Mesenchymal stem cell (in vitro differentiated cells and primary cell): ENCODE data around the gene CNTROB.

Source experiments
- DNase-seq: peaks from one replicate; pipeline ENCODE4 v3.0.0-alpha.2; 2013
- H2AFZ ChIP-seq: one replicate; pipeline ENCODE4 v1.6.1; 2013; ENCODE audit warnings: low read depth, mild to moderate bottlenecking, control low read depth, inconsistent platforms, low read length, moderate library complexity
- H2AK5ac ChIP-seq: 2 replicates; pipeline ENCODE4 v1.6.1; 2013; ENCODE audit warnings: low read length, moderate library complexity, mild to moderate bottlenecking, inconsistent platforms; ENCODE audit not compliant: severe bottlenecking
- H2BK120ac ChIP-seq: one replicate; pipeline ENCODE4 v1.6.1; 2013; ENCODE audit warnings: low read depth, mild to moderate bottlenecking, inconsistent platforms, low read length, moderate library complexity
- H2BK12ac ChIP-seq, 2 experiments: one replicate each; pipeline ENCODE4 v1.6.1; 2013; ENCODE audit warnings: inconsistent platforms in 2 of 2, low read length in 2 of 2, mild to moderate bottlenecking in 2 of 2, moderate library complexity in 2 of 2, control low read depth in 1 of 2
- H2BK15ac ChIP-seq: one replicate; pipeline ENCODE4 v1.6.1; 2013; ENCODE audit warnings: mild to moderate bottlenecking, low read depth, inconsistent platforms; ENCODE audit not compliant: poor library complexity, severe bottlenecking
- H2BK5ac ChIP-seq: 2 replicates; pipeline ENCODE4 v1.6.1; 2013; ENCODE audit warnings: low read depth, mild to moderate bottlenecking, low read length, control low read depth, inconsistent platforms; ENCODE audit not compliant: poor library complexity, severe bottlenecking
- H3K14ac ChIP-seq, 2 experiments: one replicate each; pipeline ENCODE4 v1.6.1; 2013; ENCODE audit warnings: inconsistent platforms in 2 of 2, low read length in 2 of 2, control low read depth in 1 of 2, mild to moderate bottlenecking in 1 of 2, moderate library complexity in 1 of 2
- H3K18ac ChIP-seq, 2 experiments: one replicate each; pipeline ENCODE4 v1.6.1; 2013; ENCODE audit warnings: inconsistent platforms in 2 of 2, low read length in 2 of 2, control low read depth in 1 of 2, low read depth in 1 of 2, mild to moderate bottlenecking in 1 of 2
- H3K23ac ChIP-seq, 2 experiments: one replicate each; pipeline ENCODE4 v1.6.1; 2013; ENCODE audit warnings: inconsistent platforms in 2 of 2, low read length in 2 of 2, mild to moderate bottlenecking in 2 of 2, moderate library complexity in 2 of 2, control low read depth in 1 of 2
- H3K27ac ChIP-seq: 2 replicates; pipeline ENCODE4 v1.5.1; 2013; ENCODE audit warnings: mild to moderate bottlenecking, moderate library complexity, low read length, control low read depth, inconsistent platforms; ENCODE audit not compliant: poor library complexity, severe bottlenecking
- H3K27me3 ChIP-seq, 2 experiments: 2 replicates each; pipeline versions ENCODE4 v1.6.1 to v1.7.0; 2013; ENCODE audit warnings: low read length in 2 of 2, mild to moderate bottlenecking in 2 of 2, moderate library complexity in 2 of 2, control low read depth in 1 of 2, inconsistent platforms in 1 of 2; ENCODE audit not compliant: control insufficient read depth in 1 of 2, insufficient read depth in 1 of 2
- H3K36me3 ChIP-seq, 2 experiments: 2 replicates each; pipeline versions ENCODE4 v1.6.1 to v1.7.0; 2013; ENCODE audit warnings: low read length in 2 of 2, control low read depth in 1 of 2, inconsistent platforms in 1 of 2, low read depth in 1 of 2, mild to moderate bottlenecking in 1 of 2; ENCODE audit not compliant: insufficient read depth in 2 of 2, control insufficient read depth in 1 of 2
- H3K4ac ChIP-seq, 2 experiments: one replicate each; pipeline ENCODE4 v1.6.1; 2013; ENCODE audit warnings: inconsistent platforms in 2 of 2, low read length in 2 of 2, mild to moderate bottlenecking in 2 of 2, moderate library complexity in 2 of 2, control low read depth in 1 of 2, low read depth in 1 of 2
- H3K4me1 ChIP-seq: 2 replicates; pipeline ENCODE4 v1.6.1; 2013; ENCODE audit warnings: low read depth, low read length, control low read depth; ENCODE audit not compliant: control insufficient read depth, insufficient read depth
- H3K4me2 ChIP-seq: 2 replicates; pipeline ENCODE4 v1.6.1; 2013; ENCODE audit warnings: low read length, mild to moderate bottlenecking, inconsistent platforms; ENCODE audit not compliant: poor library complexity, severe bottlenecking
- H3K4me3 ChIP-seq, 2 experiments: 2 replicates each; pipeline versions ENCODE4 v1.5.1 to v1.7.0; 2013; ENCODE audit warnings: low read length in 2 of 2, mild to moderate bottlenecking in 2 of 2, control low read depth in 1 of 2, low read depth in 1 of 2; ENCODE audit not compliant: insufficient read depth in 1 of 2
- H3K79me1 ChIP-seq: replicated peaks from 2 replicates; pipeline ENCODE4 v1.6.1; 2013; ENCODE audit warnings: mild to moderate bottlenecking, control low read depth, low read length, inconsistent platforms; ENCODE audit not compliant: poor library complexity, severe bottlenecking
- H3K9ac ChIP-seq: 2 replicates; pipeline ENCODE4 v1.7.0; 2013; ENCODE audit warnings: mild to moderate bottlenecking, low read length, moderate library complexity
- H3K9me3 ChIP-seq: 2 replicates; pipeline ENCODE4 v1.7.0; 2013; ENCODE audit warnings: mild to moderate bottlenecking, low read length; ENCODE audit not compliant: control insufficient read depth
- H4K8ac ChIP-seq: one replicate; pipeline ENCODE4 v1.6.1; 2013; ENCODE audit warnings: inconsistent platforms, mild to moderate bottlenecking, low read length, moderate library complexity
- H4K91ac ChIP-seq: one replicate; pipeline ENCODE4 v1.6.1; 2013; ENCODE audit warnings: mild to moderate bottlenecking, low read length, inconsistent platforms
- WGBS: methylation state at CpG from one replicate; pipeline ENCODE4 v1.1.7; 2013; ENCODE audit warnings: mixed read lengths; 5-methylcytosine and 5-hydroxymethylcytosine counted together

CNTROB gene

DNA sequence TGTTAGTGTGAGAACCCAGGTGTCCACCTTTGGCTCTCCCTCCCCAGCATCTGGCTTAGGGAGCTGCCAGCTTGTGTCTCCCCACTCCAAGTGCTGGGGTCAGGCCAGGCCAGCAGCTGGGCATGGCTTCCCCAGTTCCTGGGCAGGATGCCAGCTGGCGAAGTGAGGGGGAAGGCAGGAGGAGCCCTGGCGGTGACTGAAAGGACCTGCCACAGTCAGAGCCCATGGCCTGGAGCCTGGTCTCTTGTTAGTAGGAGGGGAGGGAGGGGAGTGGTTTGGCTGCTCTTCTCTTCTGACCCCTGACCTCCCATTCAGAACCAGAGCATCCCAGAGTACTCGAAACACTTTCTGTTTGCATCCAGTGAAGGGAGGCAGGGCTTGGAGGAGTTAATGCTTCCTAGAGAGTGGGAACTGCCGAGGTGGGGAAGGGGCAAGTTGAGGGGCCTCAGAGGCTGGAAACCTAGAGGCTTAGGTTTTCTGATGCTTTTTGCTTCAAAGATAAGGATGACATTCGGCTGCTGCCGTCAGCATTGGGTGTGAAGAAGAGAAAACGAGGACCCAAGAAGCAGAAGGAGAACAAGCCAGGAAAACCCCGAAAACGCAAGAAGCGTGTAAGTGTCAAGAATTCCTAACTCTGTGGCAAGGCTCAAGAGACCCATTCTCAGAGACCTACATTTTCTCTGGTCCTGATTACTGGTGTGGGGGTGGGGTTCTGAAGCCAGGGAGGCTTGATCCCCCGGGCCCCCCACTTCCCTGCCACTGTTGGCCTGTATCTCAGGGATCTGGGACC lies 42.6 kb upstream of the CNTROB start:
- H3K9me3 ChIP-seq: no peaks in the 10 kb centered on the region
- H3K4me1 ChIP-seq: peaks cover 20% of the 10 kb centered on the region
- no peak overlapping the region for H3K23ac ChIP-seq
- H4K91ac ChIP-seq: peak overlapping the region; percentile 73
- H3K36me3 ChIP-seq: peaks cover 36% of the 10 kb centered on the region in 2 experiments
- H3K9ac ChIP-seq: peak overlapping the region; percentile 88
- 48% methylated on average over 11 of the region's 11 CpGs for WGBS
- DNase-seq: peak; percentile 94
- peak overlapping the region in 1 of 2 experiments; percentile 94 for H3K4me3 ChIP-seq
- peak overlapping the region; percentile 96 for H3K27ac ChIP-seq
- peak overlapping the region in 1 of 2 experiments; percentile 83 for H3K18ac ChIP-seq
- H3K4ac ChIP-seq: peak overlapping the region in 1 of 2 experiments; percentile 90
- H3K14ac ChIP-seq: peak overlapping the region in 1 of 2 experiments; percentile 4
- H2AFZ ChIP-seq: no peak overlapping the region
- no peak overlapping the region for H2BK120ac ChIP-seq
- peak overlapping the region; percentile 22 for H2BK5ac ChIP-seq
- peaks cover 31% of the 10 kb centered on the region for H3K79me1 ChIP-seq
- no peaks in the 10 kb centered on the region for H3K27me3 ChIP-seq
- H2BK15ac ChIP-seq: no peak overlapping the region
- peak overlapping the region; percentile 92 for H3K4me2 ChIP-seq
- no peak overlapping the region for H4K8ac ChIP-seq
- H2AK5ac ChIP-seq: peak overlapping the region; percentile 14
- H2BK12ac ChIP-seq: peak overlapping the region; percentile 50 to 71

DNA sequence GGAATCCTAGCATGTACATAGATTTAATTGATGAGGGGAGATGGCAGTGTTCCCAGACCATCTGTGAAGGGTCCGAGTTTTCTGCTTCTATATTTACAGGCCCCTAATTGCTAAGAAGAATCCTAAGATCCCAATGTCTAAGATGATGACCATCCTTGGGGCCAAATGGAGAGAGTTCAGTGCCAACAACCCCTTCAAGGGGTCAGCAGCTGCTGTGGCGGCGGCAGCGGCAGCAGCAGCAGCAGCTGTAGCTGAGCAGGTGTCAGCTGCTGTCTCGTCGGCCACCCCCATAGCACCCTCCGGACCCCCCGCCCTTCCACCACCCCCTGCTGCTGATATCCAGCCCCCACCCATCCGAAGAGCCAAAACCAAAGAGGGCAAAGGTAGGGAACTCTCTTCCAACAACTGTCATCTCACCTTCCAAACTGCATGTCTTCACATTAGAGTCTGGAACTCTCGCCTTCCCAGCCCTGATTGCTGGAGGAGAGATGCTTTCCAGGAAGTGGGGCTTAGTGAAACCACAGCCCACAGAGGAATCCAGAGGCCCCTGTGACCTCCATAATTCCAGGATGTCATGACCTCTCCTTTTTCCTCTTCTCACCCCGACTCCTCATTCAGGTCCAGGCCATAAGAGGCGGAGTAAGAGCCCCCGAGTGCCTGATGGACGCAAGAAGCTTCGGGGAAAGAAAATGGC lies 38.7 kb upstream of the CNTROB start:
- H3K4ac ChIP-seq: no peak overlapping the region
- no peak overlapping the region for H2BK5ac ChIP-seq
- no peak overlapping the region for H3K18ac ChIP-seq
- no peak overlapping the region for H3K9ac ChIP-seq
- H3K36me3 ChIP-seq: peaks cover 63 to 68% of the 10 kb centered on the region in 2 experiments
- H3K4me3 ChIP-seq: no peak overlapping the region
- WGBS: 95% methylated on average over 11 of the region's 15 CpGs
- no peak overlapping the region for H2BK120ac ChIP-seq
- no peak overlapping the region for H3K23ac ChIP-seq
- H2BK12ac ChIP-seq: no peak overlapping the region
- no peaks in the 10 kb centered on the region for H3K9me3 ChIP-seq
- DNase-seq: no peak
- H3K4me2 ChIP-seq: no peak overlapping the region
- peaks cover 11% of the 10 kb centered on the region for H3K4me1 ChIP-seq
- no peak overlapping the region for H4K8ac ChIP-seq
- no peak overlapping the region for H3K14ac ChIP-seq
- no peak overlapping the region for H2AK5ac ChIP-seq
- H2AFZ ChIP-seq: no peak overlapping the region
- peaks cover 50% of the 10 kb centered on the region for H3K79me1 ChIP-seq
- H2BK15ac ChIP-seq: no peak overlapping the region
- no peaks in the 10 kb centered on the region for H3K27me3 ChIP-seq
- H4K91ac ChIP-seq: no peak overlapping the region
- no peak overlapping the region for H3K27ac ChIP-seq

DNA sequence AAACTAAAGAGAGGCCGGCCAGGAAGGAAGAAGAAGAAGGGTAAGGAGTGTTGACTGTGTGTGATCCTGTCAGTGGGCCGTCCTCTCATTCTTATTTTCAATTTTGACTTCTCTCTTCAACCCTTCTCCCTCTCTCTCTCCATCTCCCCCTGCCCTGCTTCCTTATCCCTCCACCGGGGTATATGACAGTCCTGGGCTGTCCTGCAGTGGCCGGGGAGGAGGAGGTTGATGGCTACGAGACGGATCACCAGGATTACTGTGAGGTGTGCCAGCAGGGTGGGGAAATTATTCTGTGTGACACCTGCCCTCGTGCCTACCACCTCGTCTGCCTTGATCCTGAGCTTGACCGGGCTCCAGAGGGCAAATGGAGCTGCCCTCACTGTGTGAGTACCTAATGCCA lies 37.8 kb upstream of the CNTROB start:
- H3K23ac ChIP-seq: no peak overlapping the region
- H3K18ac ChIP-seq: no peak overlapping the region
- 99% methylated on average over 7 of the region's 9 CpGs for WGBS
- H2AFZ ChIP-seq: no peak overlapping the region
- peaks cover 58% of the 10 kb centered on the region for H3K79me1 ChIP-seq
- no peaks in the 10 kb centered on the region for H3K9me3 ChIP-seq
- H3K4ac ChIP-seq: no peak overlapping the region
- no peak overlapping the region for H3K27ac ChIP-seq
- H2BK5ac ChIP-seq: no peak overlapping the region
- H2BK12ac ChIP-seq: no peak overlapping the region
- no peak overlapping the region for H3K4me3 ChIP-seq
- DNase-seq: no peak
- H3K9ac ChIP-seq: peak overlapping the region; percentile 5
- H3K4me2 ChIP-seq: no peak overlapping the region
- H2BK15ac ChIP-seq: no peak overlapping the region
- no peak overlapping the region for H3K14ac ChIP-seq
- H3K36me3 ChIP-seq: peaks cover 72 to 77% of the 10 kb centered on the region in 2 experiments
- H3K4me1 ChIP-seq: peaks cover 4% of the 10 kb centered on the region
- no peak overlapping the region for H4K91ac ChIP-seq
- H3K27me3 ChIP-seq: no peaks in the 10 kb centered on the region
- H2BK120ac ChIP-seq: no peak overlapping the region
- no peak overlapping the region for H4K8ac ChIP-seq
- H2AK5ac ChIP-seq: no peak overlapping the region

DNA sequence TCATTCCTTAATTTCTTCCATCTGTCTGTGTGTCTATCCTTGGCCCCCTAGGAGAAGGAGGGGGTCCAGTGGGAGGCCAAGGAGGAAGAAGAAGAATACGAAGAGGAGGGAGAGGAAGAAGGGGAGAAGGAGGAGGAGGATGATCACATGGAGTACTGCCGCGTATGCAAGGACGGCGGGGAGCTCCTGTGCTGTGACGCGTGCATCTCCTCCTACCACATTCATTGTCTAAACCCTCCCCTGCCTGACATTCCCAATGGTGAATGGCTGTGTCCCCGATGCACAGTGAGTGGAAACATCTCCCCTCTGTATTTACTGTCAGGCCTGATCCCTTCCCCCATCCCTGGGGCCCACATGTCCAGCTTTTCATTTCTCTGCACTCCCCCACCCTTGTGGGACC lies 37.1 kb upstream of the CNTROB start:
- no peak overlapping the region for H4K91ac ChIP-seq
- H4K8ac ChIP-seq: no peak overlapping the region
- no peak overlapping the region for H2BK120ac ChIP-seq
- H2BK5ac ChIP-seq: no peak overlapping the region
- H3K4me1 ChIP-seq: no peaks in the 10 kb centered on the region
- no peak overlapping the region for H2AFZ ChIP-seq
- no peak overlapping the region for H2BK15ac ChIP-seq
- H3K23ac ChIP-seq: no peak overlapping the region
- H3K4me3 ChIP-seq: no peak overlapping the region
- no peak overlapping the region for H3K4me2 ChIP-seq
- DNase-seq: no peak
- 95% methylated on average over 8 of the region's 8 CpGs for WGBS
- no peaks in the 10 kb centered on the region for H3K9me3 ChIP-seq
- no peak overlapping the region for H3K4ac ChIP-seq
- H2AK5ac ChIP-seq: no peak overlapping the region
- peak overlapping the region; percentile 5 for H3K9ac ChIP-seq
- no peaks in the 10 kb centered on the region for H3K27me3 ChIP-seq
- no peak overlapping the region for H3K18ac ChIP-seq
- H3K27ac ChIP-seq: no peak overlapping the region
- no peak overlapping the region for H2BK12ac ChIP-seq
- H3K36me3 ChIP-seq: peaks cover 78 to 84% of the 10 kb centered on the region in 2 experiments
- no peak overlapping the region for H3K14ac ChIP-seq
- H3K79me1 ChIP-seq: peaks cover 60% of the 10 kb centered on the region
